DMS53 treated with DMSO at 0.1 percent for 48 hours (cell line): ENCODE data around the gene ABCB9.
"Not testable (repeated sequence)": the region's sequence is repeated elsewhere in the genome, so short reads cannot be mapped to it uniquely, and the experiment has no call there.

Experiments used
- DNase-seq: peaks from one replicate; lab custom pipeline; 2025; ENCODE audit not compliant: unreplicated experiment; lab: John Stamatoyannopoulos, UW

The ABCB9 gene

DNA sequence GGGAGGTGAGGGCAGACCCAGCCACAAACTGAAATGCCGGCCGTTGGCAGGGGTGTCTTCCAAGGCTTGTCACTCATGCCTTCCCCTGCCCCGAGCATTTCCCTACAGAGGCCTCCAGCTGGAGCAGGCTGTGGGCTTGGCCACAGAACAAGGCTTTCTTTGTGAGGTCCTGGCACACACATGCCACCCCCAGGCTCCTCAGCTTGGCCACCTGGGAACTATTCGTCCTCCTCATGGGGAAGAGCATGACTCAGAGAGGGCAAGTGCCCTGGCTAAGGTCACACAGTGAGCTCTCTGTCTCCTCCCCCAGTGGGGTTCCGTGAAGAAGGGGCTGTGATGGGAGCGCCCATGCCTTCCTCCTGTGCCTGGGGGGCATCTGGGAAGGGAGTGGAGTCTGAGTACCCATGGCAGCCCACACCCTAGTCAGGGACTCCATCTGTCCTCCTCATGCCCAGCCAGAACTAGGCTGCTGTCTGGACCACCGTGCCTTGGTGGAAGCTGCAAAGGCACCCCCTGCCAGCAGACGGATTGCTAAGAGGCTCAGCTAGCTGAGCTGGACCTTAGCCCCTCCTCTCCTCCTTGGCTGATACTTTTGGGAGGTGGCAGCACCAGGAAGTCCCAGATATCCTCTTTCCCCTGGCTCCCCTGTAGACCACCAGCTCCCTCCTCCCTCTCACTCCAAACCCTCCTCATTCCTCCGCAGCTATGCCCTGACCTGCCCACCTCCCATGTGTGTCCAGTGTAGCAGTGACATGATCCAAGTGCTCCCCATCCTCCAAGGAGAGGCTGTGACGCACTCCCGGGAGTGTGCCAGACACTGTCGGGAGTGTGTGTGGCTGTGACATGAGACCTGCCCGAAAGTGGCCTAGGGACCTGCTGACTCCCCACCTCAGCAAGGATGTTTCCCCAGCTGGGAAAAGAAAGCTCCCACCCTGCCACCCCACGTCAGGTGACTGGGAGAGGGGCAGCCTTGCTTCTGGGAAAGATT is 21.4 kb downstream of the ABCB9 start:
- DNase-seq = no peak

DNA sequence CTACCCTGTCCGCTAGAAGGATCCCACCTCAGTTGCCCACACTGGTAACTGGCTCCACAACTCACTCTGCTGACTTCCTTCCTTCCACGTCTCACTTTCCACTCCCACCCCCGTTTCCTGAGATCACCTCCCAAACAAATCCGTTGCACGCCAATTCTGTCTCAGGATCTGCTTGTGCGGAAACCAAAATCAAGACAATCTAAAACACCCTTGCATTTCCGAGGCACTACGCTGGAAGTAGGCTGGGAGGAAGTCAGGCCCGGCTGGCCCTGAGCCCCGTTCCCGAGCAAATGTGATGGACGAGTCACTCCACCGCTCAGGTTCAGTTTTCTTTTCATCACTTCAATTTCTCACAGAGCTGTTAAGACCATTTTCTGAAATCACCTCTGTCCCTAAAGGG is 23.1 kb downstream of the ABCB9 start:
- DNase-seq = no peak

DNA sequence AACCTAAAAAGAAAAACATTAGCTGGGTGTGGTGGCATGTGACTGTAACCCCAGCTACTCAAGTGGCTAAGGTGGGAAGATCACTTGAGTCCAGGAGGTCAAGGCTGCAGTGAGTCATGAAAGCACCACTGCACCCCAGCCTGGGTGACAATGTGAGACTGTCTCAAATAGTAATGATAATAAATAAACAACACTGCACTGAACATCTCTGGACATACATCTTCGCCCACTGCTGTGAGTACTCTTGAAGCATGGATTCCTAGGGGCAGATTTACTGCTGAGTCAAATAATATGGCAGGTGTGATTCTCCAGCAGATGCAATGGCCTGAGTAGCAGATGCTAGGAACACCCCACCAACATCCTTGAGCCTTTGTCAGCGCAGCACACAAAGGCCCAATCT is 23.6 kb downstream of the ABCB9 start:
- DNase-seq = no peak

DNA sequence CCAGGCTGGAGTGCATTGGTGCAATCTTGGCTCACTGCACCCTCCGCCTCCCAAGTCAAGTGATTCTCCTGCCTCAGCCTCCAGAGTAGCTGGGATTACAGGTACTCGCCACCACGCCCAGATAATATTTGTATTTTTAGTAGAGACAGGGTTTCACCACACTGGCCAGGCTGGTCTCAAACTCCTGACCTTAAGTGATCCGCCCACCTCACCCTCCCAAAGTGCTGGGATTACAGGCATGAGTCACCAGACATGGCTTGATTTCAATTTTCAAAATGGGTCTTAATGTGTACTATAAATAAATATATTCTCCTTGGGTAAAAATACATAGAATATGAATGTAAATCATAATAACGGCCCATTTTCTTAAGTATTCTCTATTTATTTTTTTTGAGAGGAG is 24.9 kb downstream of the ABCB9 start:
- DNase-seq = not testable (repeated sequence)

DNA sequence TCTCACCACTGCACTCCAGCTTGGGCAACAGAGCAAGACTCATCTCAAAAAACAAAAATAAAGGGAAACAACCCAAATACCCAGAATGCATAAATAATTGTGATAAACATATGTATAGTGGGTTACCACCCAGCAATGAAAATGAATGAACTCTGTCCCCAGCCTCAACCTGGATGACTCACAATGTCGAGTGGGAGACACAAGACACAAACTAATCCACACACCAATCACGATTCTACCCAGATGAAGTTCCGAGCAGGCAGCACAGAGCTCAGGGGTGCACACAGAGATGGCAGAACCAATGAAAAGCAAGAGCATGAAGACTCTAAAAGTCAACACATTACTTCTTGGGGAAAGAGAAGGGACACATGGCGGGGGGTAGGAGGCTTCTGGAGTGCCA is 27.1 kb downstream of the ABCB9 start:
- no peak for DNase-seq

DNA sequence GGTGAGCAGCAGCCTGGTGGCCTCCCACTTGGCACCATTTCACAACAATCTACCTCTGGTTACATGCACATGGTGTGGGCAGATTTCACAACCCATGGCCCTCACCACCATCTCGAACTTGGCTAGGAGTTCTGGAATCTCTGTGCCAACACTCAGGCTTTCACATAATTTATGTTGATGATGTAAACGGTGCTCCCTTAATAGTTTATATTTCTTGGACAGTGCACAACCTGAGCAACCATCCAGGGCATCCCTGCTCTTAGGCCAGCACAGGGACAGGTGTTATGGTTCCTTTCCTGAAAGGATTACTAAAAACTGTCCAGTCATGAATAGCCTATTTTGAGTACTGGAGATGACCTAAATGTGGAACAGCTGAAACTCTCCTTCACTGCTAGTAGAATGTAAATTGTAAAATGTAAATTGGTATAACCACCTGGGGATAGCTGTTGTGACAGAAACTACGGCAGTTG is 28.6 kb downstream of the ABCB9 start:
- DNase-seq = no peak

DNA sequence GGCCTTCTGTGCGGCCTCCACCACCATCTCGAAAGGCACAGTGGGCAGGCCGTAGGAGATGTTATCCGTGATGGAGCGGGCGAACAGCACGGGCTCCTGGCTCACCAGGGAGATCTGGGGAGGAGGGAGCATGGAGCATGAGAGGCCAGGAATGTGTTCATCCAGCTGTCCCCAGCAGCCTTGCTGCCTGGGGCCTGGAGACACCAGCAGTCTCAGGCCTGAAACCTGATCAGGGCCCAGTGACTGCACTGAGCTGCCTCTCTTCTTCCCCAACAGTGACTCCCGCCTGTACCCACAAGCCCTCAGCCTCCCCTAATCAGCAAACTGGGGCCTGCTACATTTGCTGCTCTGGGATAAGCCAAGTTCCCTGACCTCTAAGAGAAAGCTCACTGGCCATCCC is 30.9 kb downstream of the ABCB9 start:
- DNase-seq = no peak

DNA sequence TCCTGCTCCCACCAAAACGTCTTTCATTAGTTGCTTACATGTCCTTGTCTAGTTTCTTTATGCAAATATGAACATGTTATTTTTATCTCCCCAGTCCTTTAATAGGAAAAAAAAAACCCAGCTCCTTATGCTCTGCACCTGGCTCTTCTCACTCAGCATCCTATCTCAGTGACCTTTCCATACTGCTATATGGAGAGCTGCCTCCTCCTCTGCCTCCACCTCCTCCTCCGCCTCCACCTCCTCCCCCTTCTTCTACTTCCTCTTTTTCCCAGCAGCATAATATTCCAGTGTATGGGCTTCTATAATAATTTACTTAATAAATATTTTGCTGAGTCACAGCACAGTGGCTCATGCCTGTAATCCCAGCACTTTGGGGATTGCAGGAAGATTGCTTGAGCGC is 31.5 kb downstream of the ABCB9 start:
- DNase-seq = no peak

DNA sequence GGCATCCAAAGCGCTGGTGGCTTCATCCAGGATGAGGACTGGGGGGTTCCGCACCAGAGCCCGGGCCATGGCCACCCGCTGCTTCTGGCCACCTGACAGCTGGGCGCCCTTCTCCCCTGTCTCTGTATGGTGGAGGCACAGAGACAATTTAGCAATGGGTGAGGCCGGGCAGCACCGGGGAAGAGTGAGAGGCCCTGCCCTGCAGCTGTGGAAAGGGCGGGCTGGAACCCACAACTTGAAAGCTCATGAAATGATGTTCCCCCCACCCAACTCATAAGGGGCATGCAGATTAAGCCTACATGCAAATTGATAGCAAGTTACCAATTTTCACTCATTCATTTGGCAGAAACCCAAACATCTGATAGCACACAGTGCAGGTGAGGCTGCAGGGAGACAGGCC is 34.1 kb downstream of the ABCB9 start:
- DNase-seq = no peak

DNA sequence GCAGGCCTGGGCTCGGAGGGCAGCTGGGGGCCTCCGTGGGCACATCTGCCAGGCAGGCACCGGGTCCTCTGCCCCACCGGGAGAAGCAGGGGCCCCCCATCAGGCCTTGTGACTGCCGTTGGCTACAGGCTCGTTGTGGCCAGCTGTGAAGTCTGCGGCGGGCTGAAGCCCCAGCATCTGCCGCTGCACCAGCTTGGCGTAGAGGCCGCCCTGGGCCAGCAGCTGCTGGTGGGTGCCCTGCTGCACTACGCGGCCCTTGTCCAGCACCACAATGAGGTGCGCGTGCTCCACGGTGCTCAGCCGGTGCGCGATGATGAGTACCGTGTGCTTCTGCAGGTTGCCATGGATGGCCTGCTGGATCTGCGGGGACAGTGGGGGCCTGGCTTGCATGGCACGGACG is 36.5 kb downstream of the ABCB9 start:
- no peak for DNase-seq

DNA sequence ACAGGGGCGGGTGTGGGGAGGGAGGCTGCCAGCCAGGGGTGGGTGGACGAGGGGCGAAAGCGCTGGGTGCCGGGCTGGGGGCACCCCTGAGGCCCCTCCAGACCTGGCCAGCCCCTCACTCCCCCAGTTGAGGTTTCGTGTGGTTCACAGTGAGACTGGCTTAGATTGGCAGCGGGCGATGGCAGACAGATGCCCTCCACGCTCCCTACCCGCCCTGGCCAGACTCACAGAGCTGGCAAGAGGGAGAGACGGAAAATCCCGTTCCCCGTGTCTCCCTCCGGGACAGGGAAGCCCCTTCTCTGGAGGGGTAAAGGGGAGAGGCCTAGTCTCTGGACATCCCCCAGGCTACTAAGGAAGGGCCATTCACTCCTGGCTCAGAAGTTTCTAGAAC is 37.1 kb downstream of the ABCB9 start:
- no peak for DNase-seq

DNA sequence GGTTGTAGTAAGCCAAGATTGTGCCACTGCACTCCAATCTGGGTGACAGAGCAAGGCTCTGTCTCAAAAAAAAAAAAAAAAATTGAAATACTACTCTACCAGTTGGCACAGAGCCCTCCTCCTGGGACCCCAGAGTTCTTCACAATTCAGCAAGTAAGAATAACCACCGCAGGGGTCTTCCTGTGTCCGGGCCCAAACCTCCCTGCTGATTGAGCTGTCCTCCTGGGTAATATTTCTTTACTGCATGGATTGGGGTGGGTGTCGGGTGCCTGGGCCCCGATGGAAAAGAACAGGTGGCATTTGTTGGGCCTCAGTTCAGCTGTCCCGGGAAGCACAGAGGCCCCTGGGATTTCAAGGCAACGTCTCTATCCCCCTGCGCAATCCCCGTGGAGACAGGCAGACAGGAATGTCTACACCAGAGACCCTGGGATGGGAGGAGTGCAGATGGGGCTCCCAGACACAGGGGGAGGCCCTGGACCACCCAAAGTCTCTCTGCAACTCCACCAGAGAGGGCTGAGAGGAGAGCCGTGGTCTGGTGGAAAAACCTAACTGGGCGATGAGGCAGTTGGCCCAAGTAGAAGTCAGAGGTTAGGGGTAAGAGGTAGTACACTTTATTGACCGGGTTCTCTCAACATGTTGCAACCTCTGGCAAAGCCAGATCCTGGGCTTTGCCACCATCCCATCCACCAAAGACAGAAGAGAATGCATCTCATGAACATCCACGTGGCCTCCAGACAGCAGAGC is 37.7 kb downstream of the ABCB9 start:
- no peak for DNase-seq

DNA sequence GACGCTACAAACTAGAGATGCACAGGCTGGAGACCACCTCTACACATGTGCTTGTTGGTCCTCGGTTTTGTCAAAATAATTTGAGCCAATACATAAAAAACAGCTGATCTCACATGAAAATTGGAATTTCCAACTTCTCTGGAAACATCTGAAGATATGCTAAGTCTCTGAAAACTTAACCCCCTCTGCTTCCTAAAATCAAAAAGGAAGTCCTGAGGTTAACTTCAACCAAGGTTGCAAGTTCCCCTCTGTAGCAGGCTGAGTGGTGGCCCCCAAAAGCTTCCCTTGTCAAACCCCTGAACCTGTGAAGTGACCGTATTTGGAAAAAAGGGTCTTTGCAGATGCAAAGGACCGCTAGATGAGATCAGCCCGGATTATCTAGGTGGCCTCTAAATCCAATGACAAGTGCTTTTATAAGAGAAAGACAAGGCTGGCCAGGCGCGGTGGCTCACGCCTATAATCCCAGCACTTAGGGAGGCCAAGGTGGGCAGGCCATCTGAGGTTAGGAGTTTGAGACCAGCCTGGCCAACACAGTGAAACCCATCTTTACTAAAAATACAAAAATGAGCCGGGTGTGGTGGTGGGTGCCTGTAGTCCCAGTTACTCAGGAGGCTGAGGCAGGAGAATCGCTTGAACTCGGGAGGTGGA is 38.4 kb downstream of the ABCB9 start:
- no peak for DNase-seq

DNA sequence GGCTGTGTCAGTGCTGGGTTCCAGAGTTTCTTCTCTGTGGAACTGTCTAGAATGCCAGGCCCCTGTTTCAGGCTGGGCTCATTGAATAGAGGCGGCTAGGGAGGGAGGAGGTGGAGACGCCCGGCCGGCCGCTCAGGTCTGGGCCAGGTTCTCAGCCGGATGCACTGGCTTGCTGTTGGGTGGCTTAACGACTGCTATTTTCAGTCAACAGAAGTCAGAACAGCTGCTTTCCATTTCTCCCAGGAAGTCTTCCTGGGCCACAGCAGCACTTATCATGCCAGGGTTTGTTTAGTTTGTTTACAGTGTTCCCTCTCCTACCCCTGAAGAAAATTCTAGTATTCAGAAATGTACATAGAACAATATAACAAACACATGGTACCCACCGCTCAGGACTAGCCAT is 44.3 kb downstream of the ABCB9 start:
- DNase-seq = peak; percentile 26

DNA sequence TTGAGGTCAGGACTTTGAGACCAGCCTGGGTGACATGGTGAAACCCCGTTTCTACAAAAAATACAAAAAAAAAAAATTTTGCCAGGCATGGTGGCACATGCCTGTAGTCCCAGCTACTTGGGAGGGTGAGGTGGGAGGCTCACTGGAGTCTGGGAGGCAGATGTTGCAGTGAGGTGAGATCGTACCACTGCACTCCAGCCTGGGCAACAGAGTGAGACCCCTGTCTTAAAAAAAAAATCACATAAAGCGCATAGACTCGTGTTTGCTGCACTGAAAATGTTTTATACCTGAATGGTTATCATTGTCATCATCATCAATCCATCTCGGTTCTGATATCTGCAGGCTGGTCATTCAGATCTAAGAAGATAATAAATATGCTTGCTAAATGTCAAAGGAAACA is 45.6 kb downstream of the ABCB9 start:
- no peak for DNase-seq

DNA sequence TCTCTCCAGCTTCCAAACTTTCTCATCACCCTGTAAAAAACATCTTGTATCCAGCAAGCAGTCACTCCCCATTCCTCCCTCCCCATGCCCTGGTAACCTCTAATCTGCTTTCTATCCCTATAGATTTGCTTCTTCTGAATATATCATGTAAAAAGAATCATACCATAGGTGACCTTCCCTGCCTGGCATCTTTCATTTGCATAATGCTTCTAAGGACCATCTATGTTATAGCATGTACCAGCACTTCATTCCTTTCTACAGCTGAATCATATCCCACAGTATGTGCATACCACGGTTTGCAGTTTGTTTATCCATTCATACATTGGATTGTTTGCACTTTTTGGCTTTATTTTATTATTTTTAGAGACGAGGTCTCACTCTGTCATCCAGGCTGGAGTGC is 47.4 kb downstream of the ABCB9 start:
- DNase-seq = no peak

DNA sequence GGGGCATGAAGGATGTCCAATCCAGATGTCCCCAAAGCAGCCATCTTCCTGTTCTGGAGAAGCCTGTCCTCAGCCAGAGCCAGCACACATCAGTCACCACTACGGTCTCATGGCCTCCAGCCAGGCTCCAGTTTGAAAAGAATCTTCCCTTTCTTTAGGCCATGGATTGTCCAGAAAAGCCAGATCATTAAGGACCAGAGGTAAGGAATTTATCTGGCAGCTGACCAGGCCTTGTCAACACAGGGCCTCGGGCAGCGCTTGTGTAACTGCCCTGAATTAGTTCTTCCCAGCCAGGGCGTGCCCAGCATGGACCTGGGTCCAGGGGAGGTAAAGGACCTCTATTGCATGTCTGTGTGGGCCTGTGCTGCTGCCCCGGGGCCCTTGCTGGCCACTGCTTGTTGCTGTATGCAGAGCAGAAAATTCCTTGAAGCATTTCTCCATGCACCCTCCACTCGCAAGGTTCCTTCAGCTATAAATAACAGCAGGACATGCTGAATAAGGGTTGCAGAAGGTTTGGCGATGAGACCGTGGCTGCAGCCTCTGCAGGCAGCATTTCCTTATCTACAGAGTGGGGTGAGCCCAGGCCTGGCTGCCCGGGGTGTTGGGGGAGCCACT is 48.6 kb downstream of the ABCB9 start:
- no peak for DNase-seq

DNA sequence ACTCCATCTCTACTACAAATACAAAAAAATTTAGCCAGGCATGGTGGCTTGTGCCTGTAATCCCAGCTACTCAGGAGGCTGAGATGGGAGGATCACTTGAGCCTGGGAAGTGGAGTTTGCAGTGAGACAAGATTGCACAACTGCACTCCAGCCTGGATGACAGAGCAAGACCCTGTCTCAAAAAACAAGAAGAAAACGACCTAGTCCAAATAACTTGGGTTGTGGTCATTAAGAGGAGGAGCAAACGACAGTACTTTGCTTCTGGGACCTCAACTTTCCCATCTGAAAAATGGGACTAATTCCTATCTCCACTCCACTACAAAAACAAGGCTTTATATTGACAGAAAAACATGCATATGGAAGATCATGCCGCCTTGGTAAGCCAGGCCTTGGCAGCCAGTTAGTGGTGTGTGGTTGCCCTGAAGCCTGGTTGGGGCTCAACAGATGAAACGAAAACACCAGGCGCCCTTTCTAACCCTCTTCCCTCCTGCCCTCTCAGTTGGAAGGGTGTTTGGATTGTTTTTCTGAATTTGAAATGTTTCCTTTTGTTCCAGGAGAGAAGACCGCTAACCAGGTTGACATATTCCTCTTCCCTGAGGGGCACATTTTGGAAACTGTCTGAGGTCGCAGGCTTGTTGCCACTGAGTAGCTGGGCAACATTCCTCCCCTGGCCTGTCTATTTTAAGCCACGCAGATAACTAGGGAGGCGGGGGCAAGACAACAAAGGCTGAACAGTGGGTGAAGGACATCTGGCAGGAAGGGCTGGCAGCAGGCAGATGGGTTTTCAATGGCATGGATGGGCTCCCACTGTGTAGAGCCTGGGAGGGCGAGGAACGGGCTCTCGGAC is 56.6 kb downstream of the ABCB9 start:
- DNase-seq = no peak

DNA sequence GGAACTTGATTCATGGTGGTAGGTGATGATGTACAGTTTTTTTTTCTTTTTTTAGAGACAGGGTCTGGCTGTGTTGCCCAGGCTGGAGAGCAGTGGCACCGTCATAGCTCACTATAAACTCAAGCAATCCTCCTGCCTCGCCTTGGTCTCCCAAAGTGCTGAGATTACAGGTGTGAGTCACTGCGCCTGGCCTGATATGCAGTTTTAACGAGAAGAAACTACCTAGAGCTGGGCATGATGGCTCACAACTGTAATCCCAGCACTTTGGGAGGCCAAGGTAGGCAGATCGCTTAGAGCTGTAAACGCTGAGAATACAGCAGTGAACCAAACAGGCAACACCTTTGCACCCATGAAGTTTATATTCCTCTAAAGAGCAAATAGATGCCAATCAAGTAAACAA is 57.3 kb downstream of the ABCB9 start:
- DNase-seq = no peak

DNA sequence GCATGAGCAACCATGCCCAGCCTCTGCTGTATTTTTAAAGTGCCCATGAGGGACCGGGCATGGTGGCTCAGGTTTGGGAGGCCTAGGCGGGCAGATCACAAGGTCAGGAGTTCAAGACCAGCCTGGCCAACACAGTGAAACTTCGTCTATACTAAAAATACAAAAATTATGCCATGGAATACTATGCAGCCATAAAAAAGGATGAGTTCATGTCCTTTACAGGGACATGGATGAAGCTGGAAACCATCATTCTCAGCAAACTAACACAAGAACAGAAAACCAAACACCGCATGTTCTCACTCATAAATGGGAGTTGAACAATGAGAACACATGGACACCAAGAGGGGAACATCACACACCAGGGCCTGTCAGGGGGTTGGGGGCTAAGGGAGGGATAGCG is 61.0 kb downstream of the ABCB9 start:
- not testable (repeated sequence) for DNase-seq
